Activated CD4-positive, alpha-beta memory T cell treated with anti-CD3 and anti-CD28 coated beads for 36 hours (primary cell): ENCODE data around the gene PIWIL1. TPM values are rescaled to one million over a fixed set of nuclear protein-coding genes. Genes with fewer than 3 reads are reported as not detected.

Experiments used
- CTCF ChIA-PET: fragments of 350-600 bp; sonication (Branson Sonifier 250); formaldehyde crosslinking; loops from one replicate; lab custom pipeline; 2021; ENCODE audit warnings: antibody characterized with exemption, inconsistent platforms; lab: Charles Lee
- POLR2A ChIA-PET: fragments of 350-600 bp; sonication (Branson Sonifier 250); formaldehyde crosslinking; loops from one replicate; lab custom pipeline; 2021; ENCODE audit warnings: antibody characterized with exemption; lab: Charles Lee
- DNase-seq: peaks from one replicate; pipeline ENCODE4 v3.0.0-alpha.2; 2020
- H3K27ac Mint-ChIP-seq: one replicate; pipeline ENCODE4 v1.8.0; 2021; ENCODE audit warnings: mixed read lengths
- H3K27me3 Mint-ChIP-seq: one replicate; pipeline ENCODE4 v1.8.0; 2021; ENCODE audit warnings: mixed read lengths
- H3K36me3 Mint-ChIP-seq: one replicate; pipeline ENCODE4 v1.8.0; 2021; ENCODE audit warnings: mixed read lengths
- H3K4me1 Mint-ChIP-seq: one replicate; pipeline ENCODE4 v1.8.0; 2021; ENCODE audit warnings: low read depth, mixed read lengths
- H3K4me3 Mint-ChIP-seq: one replicate; pipeline ENCODE4 v1.8.0; 2021; ENCODE audit warnings: mild to moderate bottlenecking, mixed read lengths
- H3K9me3 Mint-ChIP-seq: one replicate; pipeline ENCODE4 v1.8.0; 2021; ENCODE audit warnings: mixed read lengths
- intact Hi-C: fragments of 100-400 bp; cut with micrococcal nuclease; formaldehyde crosslinking; loops from one replicate; pipeline ENCODE4 v1.15.1; 2023
- total RNA-seq, 2 experiments: library from RNA; stranded (reverse); gene quantifications; one replicate each; pipeline ENCODE4 v1.2.3, GENCODE V29; 2021

PIWIL1 gene
- total RNA-seq, 2 experiments from 2014 or later: not detected

DNA sequence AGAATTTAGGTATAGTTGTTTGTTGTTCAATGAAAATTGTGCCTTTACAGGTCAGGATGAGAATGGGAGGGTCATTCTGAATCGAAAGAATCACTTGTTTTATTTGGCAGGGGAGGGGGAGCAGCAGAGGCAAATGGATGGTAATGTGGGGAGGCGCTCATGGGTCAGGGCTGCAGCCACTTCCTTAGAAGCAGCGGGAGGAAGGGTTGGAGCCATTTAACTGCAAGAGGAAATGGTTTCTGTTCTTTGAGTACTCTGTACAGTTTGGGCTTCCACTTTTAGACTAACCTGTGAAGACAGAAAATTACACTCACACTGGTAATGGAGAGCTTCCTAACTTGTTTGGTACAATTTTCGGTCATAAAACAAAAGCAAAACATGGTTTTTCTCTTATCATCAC lies 57.2 kb downstream of the PIWIL1 start:
- H3K36me3 Mint-ChIP-seq: no peaks in the 10 kb centered on the region
- H3K4me1 Mint-ChIP-seq: no peaks in the 10 kb centered on the region
- POLR2A ChIA-PET: no interaction called here
- intact Hi-C loops: no loop called here
- no peak overlapping the region for H3K4me3 Mint-ChIP-seq
- peaks cover 4% of the 10 kb centered on the region for H3K27me3 Mint-ChIP-seq
- H3K9me3 Mint-ChIP-seq: peaks cover 2% of the 10 kb centered on the region
- DNase-seq: no peak
- CTCF ChIA-PET: no interaction called here
- no peak overlapping the region for H3K27ac Mint-ChIP-seq

DNA sequence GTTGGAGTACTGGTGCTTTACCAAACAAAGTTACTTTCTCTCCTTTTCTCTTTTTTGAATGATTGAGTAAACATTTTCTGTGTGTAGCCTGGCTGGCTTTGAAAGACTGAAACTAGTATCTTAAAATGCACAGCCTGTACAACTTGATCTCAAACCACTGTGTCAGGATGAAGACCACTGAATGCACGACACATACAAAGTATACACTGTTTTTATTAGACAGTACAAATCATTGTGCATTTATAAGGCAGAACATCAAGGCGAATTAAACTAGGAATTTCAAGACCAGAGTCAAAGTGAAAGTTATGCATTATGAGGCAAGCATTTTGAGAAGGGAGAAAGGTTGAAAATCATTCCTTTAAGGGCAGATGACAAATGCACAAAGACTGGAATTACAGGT lies 59.0 kb downstream of the PIWIL1 start:
- ChIA-PET CTCF (no interaction called here), POLR2A (no interaction called here)
- H3K4me3 Mint-ChIP-seq: no peak overlapping the region
- H3K27me3 Mint-ChIP-seq: peaks cover 4% of the 10 kb centered on the region
- intact Hi-C loops: no loop called here
- H3K9me3 Mint-ChIP-seq: no peaks in the 10 kb centered on the region
- DNase-seq: no peak
- no peaks in the 10 kb centered on the region for H3K4me1 Mint-ChIP-seq
- no peaks in the 10 kb centered on the region for H3K36me3 Mint-ChIP-seq
- no peak overlapping the region for H3K27ac Mint-ChIP-seq

DNA sequence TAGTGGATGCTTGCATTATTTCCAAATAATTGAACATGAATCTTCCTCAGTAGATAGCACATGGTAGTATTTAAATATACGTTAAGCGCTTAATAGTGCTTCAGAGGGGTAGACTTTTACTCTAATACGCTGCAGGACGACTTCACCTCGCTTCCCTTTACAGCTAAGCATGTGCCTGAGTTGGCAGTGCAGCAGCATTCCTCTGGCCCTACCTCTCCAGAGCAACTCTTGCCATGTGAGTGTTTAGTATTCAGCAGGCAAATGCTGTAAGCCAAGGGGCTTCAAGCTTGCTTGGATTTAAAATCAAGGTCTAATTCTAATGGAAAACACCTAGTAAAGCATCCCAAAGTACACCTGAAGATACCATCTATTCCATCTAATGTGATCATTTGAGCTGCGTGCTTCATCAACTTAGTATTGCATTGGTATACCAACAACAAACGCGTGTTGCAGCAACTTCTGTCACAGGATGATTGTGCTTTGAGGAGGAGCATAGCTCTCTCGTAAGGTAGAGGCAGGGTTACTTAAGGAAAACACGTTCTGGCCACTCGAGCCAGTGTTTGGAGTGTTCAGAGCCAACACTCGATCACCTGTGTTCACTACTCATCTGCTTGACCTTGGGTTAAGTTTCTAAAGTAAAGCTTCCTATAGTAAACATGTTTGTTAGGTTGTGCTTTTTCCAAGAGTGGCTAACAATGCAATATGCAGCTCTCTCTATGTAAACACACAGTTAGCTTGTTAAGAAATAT lies 60.6 kb downstream of the PIWIL1 start:
- POLR2A ChIA-PET: no interaction called here
- Mint-ChIP-seq H3K4me3 (no peak overlapping the region), H3K27me3 (peaks cover 4% of the 10 kb centered on the region), H3K36me3 (no peaks in the 10 kb centered on the region), H3K4me1 (no peaks in the 10 kb centered on the region), H3K27ac (no peak overlapping the region), H3K9me3 (no peaks in the 10 kb centered on the region)
- CTCF ChIA-PET: interaction anchor here (0.6 kb wide), 1 partner anchor 461 kb away, joined by 3 read pairs; no protein-coding TSS in a partner anchor
- intact Hi-C loops: no loop called here
- DNase-seq: no peak

DNA sequence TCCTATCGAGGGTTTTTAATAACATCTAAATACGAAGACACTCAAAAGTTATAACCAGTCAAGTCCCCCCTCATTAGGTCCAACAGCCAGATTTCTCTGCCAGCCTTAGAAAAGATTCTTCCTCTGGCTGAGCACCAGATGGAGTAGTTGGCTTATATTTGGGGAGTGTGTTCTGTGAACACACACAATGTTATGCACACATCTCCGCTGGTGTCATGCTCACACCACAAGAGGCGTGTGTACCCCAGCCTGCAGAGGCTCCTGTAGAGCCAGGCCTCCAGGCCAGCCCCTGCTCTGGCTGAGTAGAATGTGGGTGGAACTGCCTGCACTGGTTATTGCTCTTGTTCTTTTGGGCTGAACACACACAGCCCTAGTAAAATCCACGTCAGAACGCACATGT lies 64.0 kb downstream of the PIWIL1 start:
- no peaks in the 10 kb centered on the region for H3K36me3 Mint-ChIP-seq
- H3K27me3 Mint-ChIP-seq: peaks cover 4% of the 10 kb centered on the region
- POLR2A ChIA-PET: no interaction called here
- CTCF ChIA-PET: no interaction called here
- no peak for DNase-seq
- intact Hi-C loops: no loop called here
- H3K9me3 Mint-ChIP-seq: no peaks in the 10 kb centered on the region
- no peaks in the 10 kb centered on the region for H3K4me1 Mint-ChIP-seq
- no peak overlapping the region for H3K27ac Mint-ChIP-seq
- H3K4me3 Mint-ChIP-seq: no peak overlapping the region

DNA sequence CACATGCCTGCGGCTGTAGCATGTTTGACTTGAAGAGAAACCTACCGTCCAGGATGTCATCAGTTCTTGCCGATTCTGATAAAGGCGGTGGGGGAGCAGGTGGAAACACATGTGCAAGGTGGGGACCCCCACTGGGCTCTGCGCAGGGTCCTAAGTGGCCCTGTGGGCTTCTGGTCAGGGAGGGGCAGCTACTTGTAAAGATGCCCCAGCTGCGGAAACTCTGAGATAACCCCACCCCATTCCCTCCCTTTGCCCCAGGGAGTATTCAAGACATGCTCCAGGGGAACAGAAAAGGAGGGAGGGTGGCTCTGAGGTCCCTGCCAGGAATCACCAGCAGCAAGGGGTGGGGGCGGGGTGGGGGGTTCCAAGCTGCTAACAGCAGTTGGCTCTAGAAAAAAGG lies 67.6 kb downstream of the PIWIL1 start:
- Mint-ChIP-seq H3K36me3 (no peaks in the 10 kb centered on the region), H3K4me1 (no peaks in the 10 kb centered on the region), H3K27ac (no peak overlapping the region), H3K9me3 (no peaks in the 10 kb centered on the region), H3K4me3 (no peak overlapping the region), H3K27me3 (no peaks in the 10 kb centered on the region)
- ChIA-PET POLR2A (no interaction called here), CTCF (no interaction called here)
- intact Hi-C loops: no loop called here
- no peak for DNase-seq

DNA sequence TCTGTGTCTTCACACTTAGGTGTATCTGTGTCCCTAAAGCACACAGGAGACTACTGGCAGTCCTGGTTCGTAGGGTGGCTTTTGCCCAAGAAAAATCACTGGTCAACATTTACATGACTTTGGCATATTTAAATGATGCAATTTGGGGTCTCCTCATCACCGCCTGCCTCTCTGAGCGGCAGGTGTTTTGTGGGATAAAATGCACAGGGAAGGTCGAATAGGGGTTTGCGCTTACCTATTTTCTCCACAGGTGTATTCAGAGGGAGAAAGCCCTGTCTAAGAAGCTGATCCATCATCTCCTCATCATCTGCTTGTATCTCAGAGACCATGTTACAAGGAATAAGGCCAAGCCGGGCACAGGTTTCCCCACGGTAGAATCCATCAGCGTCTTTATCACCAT lies 74.7 kb downstream of the PIWIL1 start:
- H3K36me3 Mint-ChIP-seq: no peaks in the 10 kb centered on the region
- peaks cover 6% of the 10 kb centered on the region for H3K27me3 Mint-ChIP-seq
- no peak overlapping the region for H3K4me3 Mint-ChIP-seq
- DNase-seq: no peak
- H3K9me3 Mint-ChIP-seq: no peaks in the 10 kb centered on the region
- intact Hi-C loops: no loop called here
- no peak overlapping the region for H3K27ac Mint-ChIP-seq
- CTCF ChIA-PET: no interaction called here
- H3K4me1 Mint-ChIP-seq: no peaks in the 10 kb centered on the region
- POLR2A ChIA-PET: no interaction called here

DNA sequence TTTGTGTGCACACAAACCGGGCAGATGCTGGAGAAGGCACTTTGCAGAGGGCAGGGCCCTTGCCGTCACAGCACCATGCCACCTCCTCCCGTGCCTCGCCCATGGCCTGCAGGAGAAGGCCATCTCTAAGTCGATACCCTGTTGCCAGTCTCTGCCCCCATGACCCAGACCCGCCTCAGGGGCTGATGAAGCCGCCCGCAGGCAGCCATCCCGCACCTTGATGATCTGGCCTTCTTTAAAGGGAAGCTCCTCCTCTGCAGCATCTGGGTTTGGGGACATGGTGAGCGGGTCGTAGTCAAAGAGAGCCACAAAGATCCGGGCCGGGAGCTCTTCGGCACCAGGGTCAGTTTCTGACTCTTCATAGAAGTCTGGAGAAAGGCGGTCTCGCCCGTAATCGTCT lies 76.2 kb downstream of the PIWIL1 start:
- intact Hi-C loops: no loop called here
- Mint-ChIP-seq H3K9me3 (no peaks in the 10 kb centered on the region), H3K27ac (no peak overlapping the region), H3K4me3 (no peak overlapping the region), H3K36me3 (no peaks in the 10 kb centered on the region), H3K4me1 (no peaks in the 10 kb centered on the region), H3K27me3 (peaks cover 6% of the 10 kb centered on the region)
- DNase-seq: no peak
- ChIA-PET CTCF (no interaction called here), POLR2A (no interaction called here)

DNA sequence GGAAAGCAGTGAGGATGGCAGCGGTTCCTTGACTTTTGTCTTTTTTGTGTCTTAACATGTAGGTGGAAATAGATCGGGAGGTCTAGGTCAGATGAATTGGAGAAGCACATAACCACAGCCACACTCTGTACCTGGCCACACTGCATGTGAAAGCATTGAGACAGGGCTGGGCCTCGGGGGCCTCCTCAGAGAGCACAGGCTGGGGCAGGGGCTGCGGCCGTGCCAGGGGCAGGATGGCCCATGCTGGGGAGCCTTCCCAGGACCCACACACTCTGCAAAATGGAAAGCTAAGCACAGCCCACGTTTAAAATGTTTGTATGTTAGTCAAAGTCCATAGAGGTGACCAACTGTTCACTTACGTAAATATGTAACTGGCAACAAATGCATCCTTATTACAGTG lies 76.7 kb downstream of the PIWIL1 start:
- POLR2A ChIA-PET: no interaction called here
- DNase-seq: no peak
- Mint-ChIP-seq H3K4me3 (no peak overlapping the region), H3K4me1 (no peaks in the 10 kb centered on the region), H3K36me3 (no peaks in the 10 kb centered on the region), H3K9me3 (no peaks in the 10 kb centered on the region), H3K27me3 (peaks cover 6% of the 10 kb centered on the region), H3K27ac (no peak overlapping the region)
- intact Hi-C loops: no loop called here
- CTCF ChIA-PET: no interaction called here

DNA sequence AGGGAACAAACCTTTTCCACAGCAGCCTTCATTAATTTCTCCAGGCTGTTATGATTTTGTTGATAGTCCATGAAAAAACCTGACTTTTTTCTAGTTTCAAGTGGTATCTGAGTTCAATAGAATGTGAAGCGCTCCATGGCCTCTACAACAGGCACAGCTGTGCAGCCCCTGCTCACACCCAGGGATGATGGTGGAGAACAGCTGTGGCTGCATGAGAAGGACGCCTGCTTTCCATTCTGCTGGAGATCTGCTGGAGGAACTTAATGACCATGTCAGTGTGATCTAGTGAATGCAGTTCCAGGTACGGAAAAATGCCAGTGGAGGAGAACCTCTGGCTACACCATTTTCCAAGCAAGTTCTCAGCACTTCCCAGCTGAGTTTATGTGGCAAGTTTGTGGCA lies 80.6 kb downstream of the PIWIL1 start:
- no peak overlapping the region for H3K27ac Mint-ChIP-seq
- no peaks in the 10 kb centered on the region for H3K9me3 Mint-ChIP-seq
- ChIA-PET CTCF (no interaction called here), POLR2A (no interaction called here)
- no peak for DNase-seq
- H3K4me1 Mint-ChIP-seq: no peaks in the 10 kb centered on the region
- no peaks in the 10 kb centered on the region for H3K36me3 Mint-ChIP-seq
- no peak overlapping the region for H3K4me3 Mint-ChIP-seq
- H3K27me3 Mint-ChIP-seq: peaks cover 6% of the 10 kb centered on the region
- intact Hi-C loops: no loop called here

DNA sequence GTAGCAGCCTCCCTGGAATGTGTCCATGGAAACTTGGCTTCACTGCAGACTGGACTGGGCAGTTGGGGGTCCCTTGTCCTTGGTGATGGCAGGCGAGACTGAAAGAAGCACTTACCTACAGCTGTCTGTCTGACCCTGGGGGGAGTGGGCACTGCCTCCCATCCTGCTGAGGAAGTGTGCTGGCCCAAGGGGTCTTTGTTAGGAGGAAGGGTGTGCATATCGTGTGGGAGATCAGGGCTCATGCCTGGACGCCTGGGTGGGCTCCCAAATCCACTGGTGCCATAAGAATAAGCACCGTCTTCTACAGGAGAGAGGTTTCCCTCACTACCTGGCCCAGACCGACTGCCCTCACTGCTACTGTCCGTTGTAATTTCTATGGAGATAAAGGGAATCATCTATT lies 81.4 kb downstream of the PIWIL1 start:
- H3K9me3 Mint-ChIP-seq: no peaks in the 10 kb centered on the region
- H3K27ac Mint-ChIP-seq: no peak overlapping the region
- H3K36me3 Mint-ChIP-seq: no peaks in the 10 kb centered on the region
- no peaks in the 10 kb centered on the region for H3K4me1 Mint-ChIP-seq
- peaks cover 6% of the 10 kb centered on the region for H3K27me3 Mint-ChIP-seq
- ChIA-PET CTCF (no interaction called here), POLR2A (no interaction called here)
- H3K4me3 Mint-ChIP-seq: no peak overlapping the region
- intact Hi-C loops: no loop called here
- no peak for DNase-seq

DNA sequence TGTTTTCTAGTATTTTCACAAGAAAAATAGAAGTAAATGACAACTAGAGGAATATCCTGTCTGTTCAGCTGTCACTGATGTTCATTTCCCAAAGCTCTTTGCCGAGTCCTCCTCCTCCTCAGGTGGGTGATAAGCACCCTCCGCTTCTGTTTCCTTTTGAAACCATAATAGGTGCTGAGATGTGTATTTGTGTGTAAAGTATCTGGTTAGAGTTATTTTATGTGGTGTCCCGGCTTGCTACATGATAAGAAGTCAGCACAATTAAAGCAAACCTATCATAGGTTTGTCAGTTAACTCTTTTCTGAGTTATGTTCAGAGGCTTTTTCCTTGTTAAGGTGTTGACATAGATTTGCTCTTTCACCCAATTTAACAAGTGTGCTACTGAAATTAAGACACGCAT lies 82.4 kb downstream of the PIWIL1 start:
- Mint-ChIP-seq H3K4me1 (no peaks in the 10 kb centered on the region), H3K4me3 (no peak overlapping the region), H3K27me3 (peaks cover 4% of the 10 kb centered on the region), H3K9me3 (no peaks in the 10 kb centered on the region), H3K36me3 (no peaks in the 10 kb centered on the region), H3K27ac (no peak overlapping the region)
- DNase-seq: no peak
- ChIA-PET POLR2A (no interaction called here), CTCF (no interaction called here)
- intact Hi-C loops: no loop called here

DNA sequence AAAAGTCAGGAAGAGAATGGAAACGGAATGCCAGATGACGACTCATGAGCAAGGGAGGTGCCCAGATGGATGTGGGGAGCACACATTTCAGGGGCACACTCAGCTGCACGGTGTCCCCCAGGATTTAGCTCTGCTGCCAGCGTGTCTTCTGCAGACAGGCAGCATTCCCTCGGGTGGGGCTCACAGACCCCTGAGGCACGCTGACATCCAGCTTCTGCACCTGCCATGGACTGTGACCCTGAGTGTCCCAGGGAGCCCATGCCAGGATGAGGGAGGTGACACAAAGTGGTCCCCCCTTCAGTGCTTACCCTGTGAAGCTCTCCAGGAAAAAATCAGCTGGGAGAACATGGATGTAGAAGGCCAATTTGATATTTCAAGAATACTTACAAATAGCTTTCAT lies 84.2 kb downstream of the PIWIL1 start:
- ChIA-PET POLR2A (no interaction called here), CTCF (no interaction called here)
- intact Hi-C loops: no loop called here
- Mint-ChIP-seq H3K9me3 (no peaks in the 10 kb centered on the region), H3K36me3 (no peaks in the 10 kb centered on the region), H3K27me3 (no peaks in the 10 kb centered on the region), H3K4me1 (no peaks in the 10 kb centered on the region), H3K27ac (no peak overlapping the region), H3K4me3 (no peak overlapping the region)
- DNase-seq: no peak
